ENCODE data around the gene CRYBA4.

The CRYBA4 gene

DNA sequence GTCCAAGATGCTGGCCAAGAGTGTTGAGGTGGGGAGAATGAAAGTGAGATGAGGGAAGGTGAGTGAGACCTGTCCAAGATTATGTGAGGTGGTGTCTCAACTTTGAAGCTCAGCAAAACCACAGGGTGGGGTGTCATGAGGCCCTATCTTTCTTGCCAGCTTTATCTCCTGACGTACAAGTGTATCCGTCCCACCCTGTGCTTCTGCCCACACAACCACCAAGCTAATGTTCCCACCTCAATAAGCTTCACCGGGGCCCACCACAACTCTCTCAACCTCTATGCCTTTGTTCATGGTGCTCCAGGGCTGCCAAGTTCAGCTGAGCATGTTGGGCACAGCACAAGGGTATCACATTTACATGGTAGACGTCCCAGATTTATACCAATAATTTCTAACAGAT is 24.7 kb upstream of the CRYBA4 start:
- Histone ChIP-seq H3K9ac (ENCODE audit: low read depth in 1 of 2, low read length in 2 of 2) (no peak overlapping the region), H3K27me3 (ENCODE audit: control insufficient read depth in 1 of 2, insufficient read depth in 2 of 2, low read length in 2 of 2) (no peaks in the 10 kb centered on the region), H3K4me3 (ENCODE audit: low read depth in 1 of 2, low read length in 2 of 2) (no peak overlapping the region), H3K9me3 (ENCODE audit: control insufficient read depth in 1 of 2, low read length in 2 of 2) (no peaks in the 10 kb centered on the region), H3K36me3 (ENCODE audit: control insufficient read depth in 1 of 2, insufficient read depth in 2 of 2, low read length in 2 of 2) (no peaks in the 10 kb centered on the region), H3K27ac (ENCODE audit: low read depth, low read length) (no peak overlapping the region), H3K4me1 (ENCODE audit: control insufficient read depth in 1 of 2, insufficient read depth in 2 of 2, low read length in 2 of 2) (peaks cover 10 to 14% of the 10 kb centered on the region in 2 donors)

DNA sequence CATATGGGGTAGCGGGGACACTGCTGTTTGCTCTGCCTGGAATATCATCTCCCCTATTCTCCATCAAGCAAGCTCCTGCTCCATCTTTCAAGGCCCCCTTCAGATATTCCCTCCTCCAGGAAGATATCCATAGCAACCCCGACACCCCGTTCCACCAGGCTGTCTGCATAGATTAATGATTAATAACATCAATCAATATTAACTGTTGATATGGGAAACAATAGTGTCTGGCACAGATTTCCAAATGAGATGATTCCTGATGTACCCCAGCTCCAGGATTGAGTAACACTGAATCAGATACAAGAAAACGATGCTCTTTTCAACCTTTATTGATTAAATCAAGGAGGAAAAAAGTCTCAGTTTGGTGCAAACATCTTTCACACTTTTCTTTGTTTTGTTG is 24.3 kb upstream of the CRYBA4 start:
- Histone ChIP-seq H3K27me3 (ENCODE audit: control insufficient read depth in 1 of 2, insufficient read depth in 2 of 2, low read length in 2 of 2) (no peaks in the 10 kb centered on the region), H3K36me3 (ENCODE audit: control insufficient read depth in 1 of 2, insufficient read depth in 2 of 2, low read length in 2 of 2) (no peaks in the 10 kb centered on the region), H3K27ac (ENCODE audit: low read depth, low read length) (no peak overlapping the region), H3K4me1 (ENCODE audit: control insufficient read depth in 1 of 2, insufficient read depth in 2 of 2, low read length in 2 of 2) (peaks cover 5 to 10% of the 10 kb centered on the region in 2 donors), H3K4me3 (ENCODE audit: low read depth in 1 of 2, low read length in 2 of 2) (no peak overlapping the region), H3K9me3 (ENCODE audit: control insufficient read depth in 1 of 2, low read length in 2 of 2) (no peaks in the 10 kb centered on the region), H3K9ac (ENCODE audit: low read depth in 1 of 2, low read length in 2 of 2) (no peak overlapping the region)

DNA sequence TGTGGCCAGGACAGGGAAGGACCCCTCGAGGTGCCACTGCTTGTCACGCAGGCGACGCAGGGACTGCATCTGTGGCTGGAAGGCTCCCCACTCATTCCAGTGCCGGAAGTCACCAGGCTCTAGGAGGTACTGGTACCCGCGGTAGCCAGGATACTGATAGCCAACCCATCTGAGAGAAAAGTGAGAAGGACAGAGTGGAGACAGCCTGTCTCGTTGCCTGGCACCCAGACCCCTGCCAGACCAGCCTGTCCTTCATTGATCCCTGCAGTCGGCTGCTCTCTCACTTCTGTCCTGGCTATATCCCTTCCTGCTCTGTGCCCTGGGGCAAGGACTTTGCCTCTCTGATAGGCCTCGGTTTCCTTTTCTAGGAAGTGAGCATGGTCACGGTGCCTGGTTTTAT is 22.3 kb upstream of the CRYBA4 start:
- Histone ChIP-seq H3K4me1 (ENCODE audit: control insufficient read depth in 1 of 2, insufficient read depth in 2 of 2, low read length in 2 of 2) (no peaks in the 10 kb centered on the region), H3K9me3 (ENCODE audit: control insufficient read depth in 1 of 2, low read length in 2 of 2) (no peaks in the 10 kb centered on the region), H3K4me3 (ENCODE audit: low read depth in 1 of 2, low read length in 2 of 2) (no peak overlapping the region), H3K27ac (ENCODE audit: low read depth, low read length) (no peak overlapping the region), H3K36me3 (ENCODE audit: control insufficient read depth in 1 of 2, insufficient read depth in 2 of 2, low read length in 2 of 2) (no peaks in the 10 kb centered on the region), H3K9ac (ENCODE audit: low read depth in 1 of 2, low read length in 2 of 2) (no peak overlapping the region), H3K27me3 (ENCODE audit: control insufficient read depth in 1 of 2, insufficient read depth in 2 of 2, low read length in 2 of 2) (no peaks in the 10 kb centered on the region)

DNA sequence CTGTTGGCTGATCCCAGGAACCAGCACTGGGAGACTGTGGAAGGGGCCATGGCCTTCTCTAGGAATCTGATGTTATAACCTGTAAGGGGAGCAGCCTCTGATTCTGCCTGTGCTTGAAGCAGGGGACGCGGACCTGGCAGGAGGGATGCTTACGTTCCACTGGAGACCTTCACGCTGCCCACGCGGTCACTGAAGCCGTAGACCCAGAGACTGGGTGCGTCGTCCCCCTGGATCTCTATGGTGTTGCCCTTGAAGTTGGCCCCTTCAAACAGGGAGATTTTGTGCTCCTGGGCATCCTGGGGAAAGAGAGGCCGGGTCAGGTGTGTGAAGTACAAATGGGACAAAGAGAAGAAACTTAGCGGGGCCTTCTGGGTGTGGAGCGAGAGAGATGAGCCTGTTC is 20.0 kb upstream of the CRYBA4 start:
- Histone ChIP-seq H3K27ac (ENCODE audit: low read depth, low read length) (no peak overlapping the region), H3K4me1 (ENCODE audit: control insufficient read depth in 1 of 2, insufficient read depth in 2 of 2, low read length in 2 of 2) (no peaks in the 10 kb centered on the region), H3K9ac (ENCODE audit: low read depth in 1 of 2, low read length in 2 of 2) (no peak overlapping the region), H3K36me3 (ENCODE audit: control insufficient read depth in 1 of 2, insufficient read depth in 2 of 2, low read length in 2 of 2) (no peaks in the 10 kb centered on the region), H3K9me3 (ENCODE audit: control insufficient read depth in 1 of 2, low read length in 2 of 2) (no peaks in the 10 kb centered on the region), H3K4me3 (ENCODE audit: low read depth in 1 of 2, low read length in 2 of 2) (no peak overlapping the region), H3K27me3 (ENCODE audit: control insufficient read depth in 1 of 2, insufficient read depth in 2 of 2, low read length in 2 of 2) (no peaks in the 10 kb centered on the region)

DNA sequence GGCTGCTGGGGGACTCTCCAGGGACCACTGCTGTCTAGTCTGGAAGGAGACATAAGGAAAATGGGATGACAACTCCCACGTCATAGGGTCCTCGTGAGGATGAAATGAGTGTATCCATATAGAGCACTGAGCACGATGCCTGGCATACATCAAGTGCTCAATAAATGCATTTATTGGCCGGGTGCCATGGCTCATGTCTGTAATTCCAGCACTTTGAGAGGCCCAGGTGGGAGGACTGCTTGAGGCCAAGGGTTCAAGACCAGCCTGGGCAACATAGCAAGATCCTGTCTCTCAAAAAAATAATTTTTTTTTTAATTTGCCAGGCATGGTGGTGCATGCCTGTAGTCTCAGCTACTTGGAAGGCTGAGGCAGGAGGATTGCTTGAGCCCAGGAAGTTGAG is 19.6 kb upstream of the CRYBA4 start:
- Histone ChIP-seq H3K9ac (ENCODE audit: low read depth in 1 of 2, low read length in 2 of 2) (no peak overlapping the region), H3K27ac (ENCODE audit: low read depth, low read length) (no peak overlapping the region), H3K36me3 (ENCODE audit: control insufficient read depth in 1 of 2, insufficient read depth in 2 of 2, low read length in 2 of 2) (no peaks in the 10 kb centered on the region), H3K4me3 (ENCODE audit: low read depth in 1 of 2, low read length in 2 of 2) (no peak overlapping the region), H3K27me3 (ENCODE audit: control insufficient read depth in 1 of 2, insufficient read depth in 2 of 2, low read length in 2 of 2) (no peaks in the 10 kb centered on the region), H3K9me3 (ENCODE audit: control insufficient read depth in 1 of 2, low read length in 2 of 2) (no peaks in the 10 kb centered on the region), H3K4me1 (ENCODE audit: control insufficient read depth in 1 of 2, insufficient read depth in 2 of 2, low read length in 2 of 2) (no peaks in the 10 kb centered on the region)

DNA sequence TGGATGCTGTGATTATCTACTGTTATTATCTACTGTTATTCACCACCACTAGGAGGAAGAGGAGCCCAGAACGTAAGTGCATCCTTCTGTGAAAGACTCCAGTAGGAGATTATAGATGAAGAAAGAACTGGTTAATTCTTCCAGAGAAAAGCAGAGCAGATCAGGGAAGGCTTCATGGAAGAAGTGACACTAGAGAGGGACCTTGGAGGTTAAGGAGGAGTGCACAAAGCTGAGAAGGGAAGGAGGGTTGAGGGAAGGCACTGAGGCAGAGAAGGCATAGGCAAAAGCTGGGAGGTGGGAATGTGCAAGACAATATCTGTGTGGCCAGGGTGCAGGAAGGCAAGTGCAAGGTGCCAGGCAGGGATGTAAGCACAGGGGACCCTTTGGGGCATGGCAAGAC is 17.4 kb upstream of the CRYBA4 start:
- H3K4me3 ChIP-seq (ENCODE audit: low read depth in 1 of 2, low read length in 2 of 2): no peak overlapping the region
- H3K27ac ChIP-seq (ENCODE audit: low read depth, low read length): no peak overlapping the region
- H3K36me3 ChIP-seq (ENCODE audit: control insufficient read depth in 1 of 2, insufficient read depth in 2 of 2, low read length in 2 of 2): no peaks in the 10 kb centered on the region
- H3K9me3 ChIP-seq (ENCODE audit: control insufficient read depth in 1 of 2, low read length in 2 of 2): no peaks in the 10 kb centered on the region
- no peak overlapping the region for H3K9ac ChIP-seq (ENCODE audit: low read depth in 1 of 2, low read length in 2 of 2)
- peaks cover 0 to 1% of the 10 kb centered on the region in 2 donors for H3K4me1 ChIP-seq (ENCODE audit: control insufficient read depth in 1 of 2, insufficient read depth in 2 of 2, low read length in 2 of 2)
- no peaks in the 10 kb centered on the region for H3K27me3 ChIP-seq (ENCODE audit: control insufficient read depth in 1 of 2, insufficient read depth in 2 of 2, low read length in 2 of 2)

DNA sequence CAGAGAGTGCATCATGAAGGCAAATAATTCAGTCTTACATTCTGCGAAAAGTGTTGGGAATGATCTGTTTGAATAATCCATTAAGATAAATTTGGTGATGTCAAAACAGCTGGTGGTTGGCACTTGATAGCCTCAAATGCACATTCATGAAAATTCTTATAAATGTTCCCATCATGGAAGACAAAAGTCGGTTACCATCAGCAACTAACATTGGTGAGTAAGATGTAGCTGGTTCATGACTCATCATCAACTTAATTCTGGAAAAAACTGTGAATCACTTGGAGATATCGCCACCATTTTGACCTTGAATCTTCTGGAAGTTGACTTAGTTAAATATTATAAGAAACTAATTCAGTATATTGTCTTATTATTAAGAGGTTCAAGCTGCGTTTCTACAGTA is 15.2 kb upstream of the CRYBA4 start:
- H3K27me3 ChIP-seq (ENCODE audit: control insufficient read depth in 1 of 2, insufficient read depth in 2 of 2, low read length in 2 of 2): no peaks in the 10 kb centered on the region
- H3K36me3 ChIP-seq (ENCODE audit: control insufficient read depth in 1 of 2, insufficient read depth in 2 of 2, low read length in 2 of 2): no peaks in the 10 kb centered on the region
- peaks cover 0 to 16% of the 10 kb centered on the region in 2 donors for H3K4me1 ChIP-seq (ENCODE audit: control insufficient read depth in 1 of 2, insufficient read depth in 2 of 2, low read length in 2 of 2)
- no peaks in the 10 kb centered on the region for H3K9me3 ChIP-seq (ENCODE audit: control insufficient read depth in 1 of 2, low read length in 2 of 2)
- H3K27ac ChIP-seq (ENCODE audit: low read depth, low read length): no peak overlapping the region
- H3K9ac ChIP-seq (ENCODE audit: low read depth in 1 of 2, low read length in 2 of 2): no peak overlapping the region
- H3K4me3 ChIP-seq (ENCODE audit: low read depth in 1 of 2, low read length in 2 of 2): no peak overlapping the region

DNA sequence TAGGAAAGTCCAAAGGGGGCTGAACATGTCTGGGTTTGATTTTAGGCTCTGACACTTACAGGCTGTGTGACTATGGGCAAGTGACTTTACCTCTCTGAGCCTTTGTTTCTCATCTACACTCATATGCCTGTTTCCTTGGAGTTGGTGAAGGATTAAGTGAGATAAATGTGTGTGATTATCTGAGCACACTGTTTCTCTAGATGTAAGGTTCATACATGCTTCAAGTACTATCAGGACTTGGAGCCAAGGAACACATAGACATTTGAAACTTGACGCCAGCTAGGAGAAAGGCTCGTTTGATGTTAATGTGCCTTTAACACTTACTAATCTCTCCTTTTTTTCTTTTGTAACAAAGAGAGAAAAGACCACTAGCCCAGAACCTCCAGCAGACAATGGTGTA is 13.6 kb upstream of the CRYBA4 start:
- H3K4me3 ChIP-seq (ENCODE audit: low read depth in 1 of 2, low read length in 2 of 2): no peak overlapping the region
- no peaks in the 10 kb centered on the region for H3K9me3 ChIP-seq (ENCODE audit: control insufficient read depth in 1 of 2, low read length in 2 of 2)

DNA sequence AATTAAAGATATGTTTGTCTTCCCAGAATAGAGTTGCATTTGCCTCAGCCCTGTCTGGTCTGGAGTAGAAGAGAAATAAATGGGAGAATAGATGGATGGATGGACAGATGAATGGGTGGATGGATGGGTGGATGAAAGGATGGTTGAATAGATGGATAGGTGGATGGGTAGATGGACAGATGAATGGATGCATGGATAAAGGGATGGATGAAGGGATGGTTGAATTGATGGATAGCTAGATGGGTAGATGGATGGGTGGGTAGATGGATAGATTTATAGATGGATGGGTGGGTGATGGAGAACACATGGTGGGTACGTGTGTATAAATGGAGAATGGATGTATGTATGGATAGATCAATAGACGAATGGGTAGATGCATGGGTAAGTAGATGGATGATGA is 12.5 kb upstream of the CRYBA4 start:
- Histone ChIP-seq H3K36me3 (ENCODE audit: control insufficient read depth in 1 of 2, insufficient read depth in 2 of 2, low read length in 2 of 2) (no peaks in the 10 kb centered on the region), H3K4me3 (ENCODE audit: low read depth in 1 of 2, low read length in 2 of 2) (no peak overlapping the region), H3K9ac (ENCODE audit: low read depth in 1 of 2, low read length in 2 of 2) (no peak overlapping the region), H3K27ac (ENCODE audit: low read depth, low read length) (no peak overlapping the region), H3K27me3 (ENCODE audit: control insufficient read depth in 1 of 2, insufficient read depth in 2 of 2, low read length in 2 of 2) (no peaks in the 10 kb centered on the region), H3K4me1 (ENCODE audit: control insufficient read depth in 1 of 2, insufficient read depth in 2 of 2, low read length in 2 of 2) (peaks cover 0 to 16% of the 10 kb centered on the region in 2 donors), H3K9me3 (ENCODE audit: control insufficient read depth in 1 of 2, low read length in 2 of 2) (no peaks in the 10 kb centered on the region)

More for the DNA sequence above, 13.6 kb upstream of the CRYBA4 start:
- H3K27me3 ChIP-seq (ENCODE audit: control insufficient read depth in 1 of 2, insufficient read depth in 2 of 2, low read length in 2 of 2): no peaks in the 10 kb centered on the region
- no peak overlapping the region for H3K27ac ChIP-seq (ENCODE audit: low read depth, low read length)
- H3K9ac ChIP-seq (ENCODE audit: low read depth in 1 of 2, low read length in 2 of 2): no peak overlapping the region
- no peaks in the 10 kb centered on the region for H3K36me3 ChIP-seq (ENCODE audit: control insufficient read depth in 1 of 2, insufficient read depth in 2 of 2, low read length in 2 of 2)
- H3K4me1 ChIP-seq (ENCODE audit: control insufficient read depth in 1 of 2, insufficient read depth in 2 of 2, low read length in 2 of 2): peaks cover 0 to 16% of the 10 kb centered on the region in 2 donors

DNA sequence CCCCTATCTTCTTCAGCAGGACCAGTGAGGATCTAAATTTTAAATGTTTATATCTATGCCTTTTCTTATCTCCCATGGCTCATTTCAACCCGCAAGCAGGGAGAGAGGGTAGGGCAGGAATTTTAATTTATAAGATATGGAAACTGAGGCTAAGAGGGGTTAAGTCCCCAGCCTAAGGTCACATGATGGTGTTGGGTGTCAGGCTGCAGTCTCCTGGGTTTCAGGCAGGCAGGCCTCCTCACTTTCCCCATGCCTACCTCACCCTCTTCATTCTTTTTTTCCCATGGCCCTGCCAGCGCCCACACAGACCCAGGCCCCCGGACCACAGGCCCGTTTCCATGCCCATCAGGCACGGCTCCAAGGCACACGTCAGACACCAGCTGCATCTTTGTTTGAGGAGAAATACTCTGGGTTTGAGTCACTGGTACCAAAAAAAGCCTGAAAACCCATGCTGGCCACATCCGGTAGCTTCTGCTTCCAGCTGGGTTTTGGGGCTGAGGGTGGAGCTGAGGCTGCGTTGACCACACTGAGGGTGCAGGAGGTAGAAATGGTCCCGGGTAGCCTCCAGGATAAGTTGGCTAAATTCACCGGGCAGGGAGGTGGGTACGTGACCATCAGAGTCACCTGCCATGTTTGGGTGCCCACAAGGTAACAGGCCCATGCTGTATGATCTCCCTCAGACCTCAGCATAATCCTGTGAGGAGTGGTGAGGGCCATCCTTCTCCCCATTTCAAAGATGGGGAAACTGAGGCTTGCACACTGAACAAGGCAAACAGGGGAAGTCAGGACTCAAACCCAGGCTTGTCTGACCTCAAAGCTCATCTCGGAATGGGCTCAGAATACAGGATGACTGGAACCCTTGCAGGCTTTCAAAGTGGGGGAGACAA is 11.4 kb upstream of the CRYBA4 start:
- H3K9me3 ChIP-seq (ENCODE audit: control insufficient read depth in 1 of 2, low read length in 2 of 2): no peaks in the 10 kb centered on the region
- H3K27me3 ChIP-seq (ENCODE audit: control insufficient read depth in 1 of 2, insufficient read depth in 2 of 2, low read length in 2 of 2): no peaks in the 10 kb centered on the region
- peak overlapping the region in 1 of 2 donors; percentile 25 for H3K9ac ChIP-seq (ENCODE audit: low read depth in 1 of 2, low read length in 2 of 2)
- H3K36me3 ChIP-seq (ENCODE audit: control insufficient read depth in 1 of 2, insufficient read depth in 2 of 2, low read length in 2 of 2): no peaks in the 10 kb centered on the region
- H3K27ac ChIP-seq (ENCODE audit: low read depth, low read length): peak overlapping the region; percentile 20
- no peak overlapping the region for H3K4me3 ChIP-seq (ENCODE audit: low read depth in 1 of 2, low read length in 2 of 2)
- H3K4me1 ChIP-seq (ENCODE audit: control insufficient read depth in 1 of 2, insufficient read depth in 2 of 2, low read length in 2 of 2): peaks cover 0 to 16% of the 10 kb centered on the region in 2 donors
